Measurements from ENCODE around the gene LRP8. TPM values are rescaled to one million over a fixed set of nuclear protein-coding genes. Genes with fewer than 3 reads are reported as not detected.

Gene LRP8
- total and polyA plus RNA-seq, 2 experiments from 2014 or later = 27.8 to 71.1 TPM

DNA sequence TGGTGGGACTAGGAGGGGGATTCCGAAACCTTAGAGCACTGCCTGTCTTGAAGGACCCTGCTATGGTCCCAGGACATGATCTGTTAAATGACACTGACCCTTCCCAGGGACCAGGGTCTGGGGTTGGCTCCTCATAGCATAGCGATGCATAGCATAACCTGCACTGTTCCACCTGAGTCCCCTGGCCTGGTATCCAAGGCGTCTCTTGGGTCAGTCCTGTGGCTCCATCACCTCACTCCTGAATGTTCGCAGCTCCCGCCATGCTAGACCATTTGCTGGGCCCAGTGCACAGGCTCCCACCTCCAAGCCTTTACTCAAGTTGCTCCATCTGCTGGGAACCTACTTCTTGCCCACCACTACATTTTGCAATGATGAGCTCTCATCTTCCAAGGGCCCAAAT, 50.5 kb downstream of the LRP8 start:
- Histone ChIP-seq H3K4me1 (ENCODE audit: insufficient read depth) (no peaks in the 10 kb centered on the region), H4K20me1 (replicated peaks; ENCODE audit: insufficient read depth) (no peaks in the 10 kb centered on the region), H3K27me3 (ENCODE audit: insufficient read depth) (no peaks in the 10 kb centered on the region), H3K79me2 (replicated peaks; ENCODE audit: insufficient read depth) (no peaks in the 10 kb centered on the region), H3K27ac (ENCODE audit: low read depth) (no peak overlapping the region), H3K4me2 (no peak overlapping the region), H3K36me3 (ENCODE audit: insufficient read depth) (no peaks in the 10 kb centered on the region), H2AFZ (no peak overlapping the region), H3F3A (replicated peaks; ENCODE audit: low read depth) (no peaks in the 10 kb centered on the region), H3K9me2 (ENCODE audit: insufficient read depth) (no peaks in the 10 kb centered on the region), H3K4me3 (no peak overlapping the region)
- ATAC-seq (no peak), DNase-seq (ENCODE audit: low spot score) (no peak)
- TF ChIP-seq CTCF (conservative IDR thresholded peaks at IDR 0.05; ENCODE audit: low read depth in 2 of 2) (no peak), EZH2 (IDR thresholded peaks at IDR 0.05; ENCODE audit: low read depth, unreplicated experiment) (no peak), ZNF114 (CRISPR knock-in tag; IDR thresholded peaks at IDR 0.05) (no peak), JUNB (IDR thresholded peaks at IDR 0.05; ENCODE audit: unreplicated experiment) (no peak), NANOG (IDR thresholded peaks at IDR 0.05; ENCODE audit: borderline replicate concordance) (no peak), POLR2AphosphoS5 (IDR thresholded peaks at IDR 0.05; ENCODE audit: low read depth) (no peak), ZNF331 (CRISPR knock-in tag; IDR thresholded peaks at IDR 0.05; ENCODE audit: low read depth) (no peak), STAT1 (IDR thresholded peaks at IDR 0.05; ENCODE audit: unreplicated experiment) (no peak), EZH2phosphoT487 (IDR thresholded peaks at IDR 0.05; ENCODE audit: unreplicated experiment) (no peak), CREB1 (CRISPR knock-in tag; IDR thresholded peaks at IDR 0.05; ENCODE audit: low read depth) (no peak)
- TF ChIP-seq, protein P1, sequence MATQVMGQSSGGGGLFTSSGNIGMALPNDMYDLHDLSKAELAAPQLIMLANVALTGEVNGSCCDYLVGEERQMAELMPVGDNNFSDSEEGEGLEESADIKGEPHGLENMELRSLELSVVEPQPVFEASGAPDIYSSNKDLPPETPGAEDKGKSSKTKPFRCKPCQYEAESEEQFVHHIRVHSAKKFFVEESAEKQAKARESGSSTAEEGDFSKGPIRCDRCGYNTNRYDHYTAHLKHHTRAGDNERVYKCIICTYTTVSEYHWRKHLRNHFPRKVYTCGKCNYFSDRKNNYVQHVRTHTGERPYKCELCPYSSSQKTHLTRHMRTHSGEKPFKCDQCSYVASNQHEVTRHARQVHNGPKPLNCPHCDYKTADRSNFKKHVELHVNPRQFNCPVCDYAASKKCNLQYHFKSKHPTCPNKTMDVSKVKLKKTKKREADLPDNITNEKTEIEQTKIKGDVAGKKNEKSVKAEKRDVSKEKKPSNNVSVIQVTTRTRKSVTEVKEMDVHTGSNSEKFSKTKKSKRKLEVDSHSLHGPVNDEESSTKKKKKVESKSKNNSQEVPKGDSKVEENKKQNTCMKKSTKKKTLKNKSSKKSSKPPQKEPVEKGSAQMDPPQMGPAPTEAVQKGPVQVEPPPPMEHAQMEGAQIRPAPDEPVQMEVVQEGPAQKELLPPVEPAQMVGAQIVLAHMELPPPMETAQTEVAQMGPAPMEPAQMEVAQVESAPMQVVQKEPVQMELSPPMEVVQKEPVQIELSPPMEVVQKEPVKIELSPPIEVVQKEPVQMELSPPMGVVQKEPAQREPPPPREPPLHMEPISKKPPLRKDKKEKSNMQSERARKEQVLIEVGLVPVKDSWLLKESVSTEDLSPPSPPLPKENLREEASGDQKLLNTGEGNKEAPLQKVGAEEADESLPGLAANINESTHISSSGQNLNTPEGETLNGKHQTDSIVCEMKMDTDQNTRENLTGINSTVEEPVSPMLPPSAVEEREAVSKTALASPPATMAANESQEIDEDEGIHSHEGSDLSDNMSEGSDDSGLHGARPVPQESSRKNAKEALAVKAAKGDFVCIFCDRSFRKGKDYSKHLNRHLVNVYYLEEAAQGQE (IDR thresholded peaks at IDR 0.05; ENCODE audit: unreplicated experiment) = no peak
- TF ChIP-seq, protein P2, sequence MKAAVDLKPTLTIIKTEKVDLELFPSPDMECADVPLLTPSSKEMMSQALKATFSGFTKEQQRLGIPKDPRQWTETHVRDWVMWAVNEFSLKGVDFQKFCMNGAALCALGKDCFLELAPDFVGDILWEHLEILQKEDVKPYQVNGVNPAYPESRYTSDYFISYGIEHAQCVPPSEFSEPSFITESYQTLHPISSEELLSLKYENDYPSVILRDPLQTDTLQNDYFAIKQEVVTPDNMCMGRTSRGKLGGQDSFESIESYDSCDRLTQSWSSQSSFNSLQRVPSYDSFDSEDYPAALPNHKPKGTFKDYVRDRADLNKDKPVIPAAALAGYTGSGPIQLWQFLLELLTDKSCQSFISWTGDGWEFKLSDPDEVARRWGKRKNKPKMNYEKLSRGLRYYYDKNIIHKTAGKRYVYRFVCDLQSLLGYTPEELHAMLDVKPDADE (IDR thresholded peaks at IDR 0.05) = no peak
- TF ChIP-seq, protein P3, sequence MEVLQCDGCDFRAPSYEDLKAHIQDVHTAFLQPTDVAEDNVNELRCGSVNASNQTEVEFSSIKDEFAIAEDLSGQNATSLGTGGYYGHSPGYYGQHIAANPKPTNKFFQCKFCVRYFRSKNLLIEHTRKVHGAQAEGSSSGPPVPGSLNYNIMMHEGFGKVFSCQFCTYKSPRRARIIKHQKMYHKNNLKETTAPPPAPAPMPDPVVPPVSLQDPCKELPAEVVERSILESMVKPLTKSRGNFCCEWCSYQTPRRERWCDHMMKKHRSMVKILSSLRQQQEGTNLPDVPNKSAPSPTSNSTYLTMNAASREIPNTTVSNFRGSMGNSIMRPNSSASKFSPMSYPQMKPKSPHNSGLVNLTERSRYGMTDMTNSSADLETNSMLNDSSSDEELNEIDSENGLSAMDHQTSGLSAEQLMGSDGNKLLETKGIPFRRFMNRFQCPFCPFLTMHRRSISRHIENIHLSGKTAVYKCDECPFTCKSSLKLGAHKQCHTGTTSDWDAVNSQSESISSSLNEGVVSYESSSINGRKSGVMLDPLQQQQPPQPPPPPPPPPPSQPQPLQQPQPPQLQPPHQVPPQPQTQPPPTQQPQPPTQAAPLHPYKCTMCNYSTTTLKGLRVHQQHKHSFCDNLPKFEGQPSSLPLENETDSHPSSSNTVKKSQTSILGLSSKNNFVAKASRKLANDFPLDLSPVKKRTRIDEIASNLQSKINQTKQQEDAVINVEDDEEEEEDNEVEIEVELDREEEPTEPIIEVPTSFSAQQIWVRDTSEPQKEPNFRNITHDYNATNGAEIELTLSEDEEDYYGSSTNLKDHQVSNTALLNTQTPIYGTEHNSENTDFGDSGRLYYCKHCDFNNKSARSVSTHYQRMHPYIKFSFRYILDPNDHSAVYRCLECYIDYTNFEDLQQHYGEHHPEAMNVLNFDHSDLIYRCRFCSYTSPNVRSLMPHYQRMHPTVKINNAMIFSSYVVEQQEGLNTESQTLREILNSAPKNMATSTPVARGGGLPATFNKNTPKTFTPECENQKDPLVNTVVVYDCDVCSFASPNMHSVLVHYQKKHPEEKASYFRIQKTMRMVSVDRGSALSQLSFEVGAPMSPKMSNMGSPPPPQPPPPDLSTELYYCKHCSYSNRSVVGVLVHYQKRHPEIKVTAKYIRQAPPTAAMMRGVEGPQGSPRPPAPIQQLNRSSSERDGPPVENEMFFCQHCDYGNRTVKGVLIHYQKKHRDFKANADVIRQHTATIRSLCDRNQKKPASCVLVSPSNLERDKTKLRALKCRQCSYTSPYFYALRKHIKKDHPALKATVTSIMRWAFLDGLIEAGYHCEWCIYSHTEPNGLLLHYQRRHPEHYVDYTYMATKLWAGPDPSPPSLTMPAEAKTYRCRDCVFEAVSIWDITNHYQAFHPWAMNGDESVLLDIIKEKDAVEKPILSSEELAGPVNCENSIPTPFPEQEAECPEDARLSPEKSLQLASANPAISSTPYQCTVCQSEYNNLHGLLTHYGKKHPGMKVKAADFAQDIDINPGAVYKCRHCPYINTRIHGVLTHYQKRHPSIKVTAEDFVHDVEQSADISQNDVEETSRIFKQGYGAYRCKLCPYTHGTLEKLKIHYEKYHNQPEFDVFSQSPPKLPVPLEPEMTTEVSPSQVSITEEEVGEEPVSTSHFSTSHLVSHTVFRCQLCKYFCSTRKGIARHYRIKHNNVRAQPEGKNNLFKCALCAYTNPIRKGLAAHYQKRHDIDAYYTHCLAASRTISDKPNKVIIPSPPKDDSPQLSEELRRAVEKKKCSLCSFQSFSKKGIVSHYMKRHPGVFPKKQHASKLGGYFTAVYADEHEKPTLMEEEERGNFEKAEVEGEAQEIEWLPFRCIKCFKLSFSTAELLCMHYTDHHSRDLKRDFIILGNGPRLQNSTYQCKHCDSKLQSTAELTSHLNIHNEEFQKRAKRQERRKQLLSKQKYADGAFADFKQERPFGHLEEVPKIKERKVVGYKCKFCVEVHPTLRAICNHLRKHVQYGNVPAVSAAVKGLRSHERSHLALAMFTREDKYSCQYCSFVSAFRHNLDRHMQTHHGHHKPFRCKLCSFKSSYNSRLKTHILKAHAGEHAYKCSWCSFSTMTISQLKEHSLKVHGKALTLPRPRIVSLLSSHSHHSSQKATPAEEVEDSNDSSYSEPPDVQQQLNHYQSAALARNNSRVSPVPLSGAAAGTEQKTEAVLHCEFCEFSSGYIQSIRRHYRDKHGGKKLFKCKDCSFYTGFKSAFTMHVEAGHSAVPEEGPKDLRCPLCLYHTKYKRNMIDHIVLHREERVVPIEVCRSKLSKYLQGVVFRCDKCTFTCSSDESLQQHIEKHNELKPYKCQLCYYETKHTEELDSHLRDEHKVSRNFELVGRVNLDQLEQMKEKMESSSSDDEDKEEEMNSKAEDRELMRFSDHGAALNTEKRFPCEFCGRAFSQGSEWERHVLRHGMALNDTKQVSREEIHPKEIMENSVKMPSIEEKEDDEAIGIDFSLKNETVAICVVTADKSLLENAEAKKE (CRISPR knock-in tag; IDR thresholded peaks at IDR 0.05) = no peak
- Mint-ChIP-seq H3K9me3 (no peaks in the 10 kb centered on the region), H3K27me3 (ENCODE audit: insufficient read depth, low read depth, poor library complexity) (peaks cover 16% of the 10 kb centered on the region), H3K4me1 (peaks cover 3% of the 10 kb centered on the region; the same call in 1 of the 3 replicates), H3K36me3 (ENCODE audit: low read depth) (peaks cover 91% of the 10 kb centered on the region), H3K4me3 (no peak overlapping the region; the same call in 2 of the 3 replicates), H3K27ac (no peak overlapping the region)
